K562 (cell line): Measurements from ENCODE around the gene ILKAP. TPM values are rescaled to one million over a fixed set of nuclear protein-coding genes. Genes with fewer than 3 reads are reported as not detected.

Experiments used
- ATAC-seq: fragments of 200-7000 bp; cut with Tn5 transposase; 3 replicates; pipeline ENCODE4 v1.9.1; 2020; ENCODE audit warnings: moderate library complexity
- BruUV-seq: library from RNA; stranded (reverse); fragments of 400-500 nt; replicated peaks from 2 replicates; lab custom pipeline; 2021; lab: Mats Ljungman, UMichigan
- CTCF ChIA-PET: fragments of 300-600 bp; formaldehyde crosslinking; extraction: SDS; loops from one replicate; lab custom pipeline; 2021; ENCODE audit warnings: low intra/inter-chr PET ratio; lab: Yijun Ruan, JAX
- POLR2A ChIA-PET: fragments of 300-600, 350-650 bp; sonication (Branson Sonifier 250); formaldehyde crosslinking; extraction: SDS; loops from one replicate; lab custom pipeline; 2021; ENCODE audit warnings: antibody characterized with exemption, inconsistent platforms; lab: Yijun Ruan, JAX
- DNase-seq, 4 experiments: peaks; one replicate each; pipeline versions ENCODE4 v3.0.0 to v3.0.0-alpha.2; 2011 to 2018; ENCODE audit warnings: low spot score in 3 of 4, mixed read lengths in 3 of 4; ENCODE audit errors: extremely low read depth in 1 of 4
- FAIRE-seq: peaks from 2 replicates; lab custom pipeline; 2011; peaks lifted over from hg19 to GRCh38; lab: Jason Lieb, UNC
- H2AFZ ChIP-seq: 2 replicates; pipeline ENCODE4 v1.6.0; 2011; ENCODE audit warnings: low read depth, low read length, control low read depth, inconsistent platforms
- H3K27ac ChIP-seq: fragments of 200-600 bp; 3 replicates; pipeline ENCODE4 v1.8.0; 2011; ENCODE audit warnings: low read depth, mild to moderate bottlenecking, control low read depth, inconsistent platforms, low read length, moderate library complexity, mixed read lengths; ENCODE audit errors: extremely low read depth
- H3K27me3 ChIP-seq, 2 experiments: fragments of 300-600 bp in 1 of 2; 2 replicates in 1 of 2; 3 replicates in 1 of 2; pipeline versions ENCODE4 v1.6.0 to v1.8.0; 2011; ENCODE audit warnings: inconsistent platforms in 2 of 2, low read length in 2 of 2, mild to moderate bottlenecking in 1 of 2, mixed read lengths in 1 of 2, moderate library complexity in 1 of 2; ENCODE audit not compliant: control insufficient read depth in 2 of 2, insufficient read depth in 2 of 2
- H3K36me3 ChIP-seq: fragments of 300-600 bp; 3 replicates; pipeline ENCODE4 v1.8.0; 2011; ENCODE audit warnings: mild to moderate bottlenecking, low read length, inconsistent platforms; ENCODE audit not compliant: control insufficient read depth, insufficient read depth
- H3K4me1 ChIP-seq, 2 experiments: fragments of 200-600 bp in 1 of 2; replicated peaks in 1 of 2; 2 replicates in 1 of 2; 3 replicates in 1 of 2; pipeline versions ENCODE4 v1.5.1 to v1.8.0; 2011; ENCODE audit warnings: inconsistent platforms in 2 of 2, low read length in 2 of 2, mild to moderate bottlenecking in 1 of 2, mixed read lengths in 1 of 2, moderate library complexity in 1 of 2; ENCODE audit not compliant: control insufficient read depth in 2 of 2, insufficient read depth in 2 of 2
- H3K4me2 ChIP-seq: 2 replicates; pipeline ENCODE4 v1.6.1; 2011; ENCODE audit warnings: low read length, control low read depth, inconsistent platforms, mixed read lengths; ENCODE audit not compliant: insufficient read depth
- H3K4me3 ChIP-seq: fragments of 200-600 bp; sonication (generic), shearing (Covaris generic); 2 replicates; pipeline ENCODE4 v1.5.1; 2016; ENCODE audit warnings: control low read depth, inconsistent platforms
- H3K79me2 ChIP-seq: fragments of 200-600 bp; 3 replicates; pipeline ENCODE4 v1.8.0; 2011; ENCODE audit warnings: low read length, inconsistent platforms; ENCODE audit not compliant: control insufficient read depth, insufficient read depth
- H3K9ac ChIP-seq, 2 experiments: 2 replicates each; pipeline versions ENCODE4 v1.6.0 to v1.6.1; 2011; ENCODE audit warnings: low read depth in 2 of 2, low read length in 2 of 2, control low read depth in 1 of 2, inconsistent platforms in 1 of 2, mild to moderate bottlenecking in 1 of 2, mixed read lengths in 1 of 2; ENCODE audit not compliant: insufficient read depth in 1 of 2
- H3K9me1 ChIP-seq: one replicate; pipeline ENCODE4 v1.6.0; 2011; ENCODE audit warnings: inconsistent platforms, mild to moderate bottlenecking, low read length, moderate library complexity; ENCODE audit not compliant: control insufficient read depth, insufficient read depth
- H3K9me3 ChIP-seq: replicated peaks from 2 replicates; pipeline ENCODE4 v1.5.1; 2011; ENCODE audit warnings: low read depth, low read length, inconsistent platforms; ENCODE audit not compliant: control insufficient read depth, insufficient read depth
- H4K20me1 ChIP-seq: replicated peaks from 2 replicates; pipeline ENCODE4 v1.6.1; 2011; ENCODE audit warnings: low read length, inconsistent platforms, mixed read lengths; ENCODE audit not compliant: control insufficient read depth, insufficient read depth
- CHD1 ChIP-seq: fragments of 200-600 bp; sonication (generic); IDR thresholded peaks from one replicate; pipeline ENCODE4 v1.6.1; 2012; ENCODE audit warnings: mild to moderate bottlenecking, moderate library complexity, low read length, inconsistent platforms
- EHMT2 ChIP-seq: fragments of 450-650 bp; IDR thresholded peaks from 2 replicates; pipeline ENCODE4 v1.6.1; 2018; ENCODE audit warnings: antibody characterized with exemption
- GATA2 ChIP-seq: sonication (generic); formaldehyde crosslinking; IDR thresholded peaks from 2 replicates; pipeline ENCODE4 v1.4.0; 2020; ENCODE audit warnings: mild to moderate bottlenecking, missing genetic modification reagents
- HMG20B ChIP-seq: fragments of 250-450 bp; sonication (Bioruptor Pico); IDR thresholded peaks from 2 replicates; pipeline ENCODE4 v1.5.0; 2021; ENCODE audit warnings: mild to moderate bottlenecking
- OTX1 ChIP-seq: fragments of 450-650 bp; formaldehyde crosslinking; IDR thresholded peaks from 2 replicates; pipeline ENCODE4 v1.4.0; 2022; ENCODE audit warnings: mild to moderate bottlenecking
- RBFOX2 ChIP-seq: fragments of 200-400 bp; formaldehyde crosslinking; IDR thresholded peaks from 2 replicates; pipeline ENCODE4 v1.6.1; 2017; ENCODE audit warnings: low read depth, mild to moderate bottlenecking, low read length, moderate library complexity
- SOX6 ChIP-seq: fragments of 450-650 bp; IDR thresholded peaks from 2 replicates; pipeline ENCODE4 v1.6.1; 2014; ENCODE audit warnings: mild to moderate bottlenecking
- SPI1 ChIP-seq: IDR thresholded peaks from 2 replicates; pipeline ENCODE4 v1.6.1; 2011; ENCODE audit warnings: low read depth, low read length, control low read depth, borderline replicate concordance
- YY1 ChIP-seq, 3 experiments: IDR thresholded peaks; 2 replicates each; pipeline ENCODE4 v1.6.1; 2011; ENCODE audit warnings: low read length in 2 of 3, mild to moderate bottlenecking in 2 of 3, moderate library complexity in 2 of 3, borderline replicate concordance in 1 of 3, control low read depth in 1 of 3, low read depth in 1 of 3; ENCODE audit not compliant: insufficient read depth in 3 of 3, insufficient replicate concordance in 2 of 3, control insufficient read depth in 1 of 3, insufficient read length in 1 of 3; ENCODE audit errors: extremely low read depth in 1 of 3
- WGBS: fragments of 100-300 bp; shearing (Covaris generic); methylation state at CpG from one replicate; pipeline ENCODE4 v1.1.6; 2016; ENCODE audit warnings: low coverage, mixed read lengths; ENCODE audit not compliant: insufficient coverage; ENCODE audit errors: missing lambda C conversion rate; 5-methylcytosine and 5-hydroxymethylcytosine counted together
- in situ Hi-C: fragments of 300-500 bp; cut with MboI; formaldehyde crosslinking; loops from 4 replicates; pipeline ENCODE4 v1.15.0; 2018; ENCODE audit warnings: inconsistent platforms, mixed read lengths
- intact Hi-C: fragments of 100-400 bp; cut with micrococcal nuclease; formaldehyde crosslinking; loops from 2 replicates; pipeline ENCODE4 v1.14.2; 2022
- polyA plus RNA-seq, 8 experiments: library from polyadenylated mRNA; depleted of rRNA in 4 of 8; stranded (reverse) in 5 of 8; unstranded in 3 of 8; fragments of >200 nt; fragmentation: Nextera tagmentation in 2 of 8; fragmentation: Illumina TruSeq in 1 of 8; extraction: Ambion mirVana in 2 of 8; extraction: Trizol in 1 of 8; gene quantifications; 2 replicates each; pipeline versions ENCODE4 v1.2.1 to v1.2.3, GENCODE V29; 2011 to 2014; ENCODE audit warnings: inconsistent platforms in 1 of 8, missing spikeins in 1 of 8
- total RNA-seq, 7 experiments: library from RNA; depleted of rRNA in 6 of 7; stranded (reverse); fragments of >200 nt in 6 of 7; fragmentation: Illumina TruSeq in 2 of 7; extraction: Trizol in 2 of 7; gene quantifications; 2 replicates each; pipeline versions ENCODE4 v1.2.1 to v1.2.3, GENCODE V29; 2011 to 2021; ENCODE audit warnings: low replicate concordance in 1 of 7
- TF ChIP-seq, protein P1 (sequence below): conservative IDR thresholded peaks from 2 replicates; pipeline ENCODE4 v1.6.1; 2011; ENCODE audit warnings: low read depth, mild to moderate bottlenecking, low read length; ENCODE audit not compliant: control insufficient read depth
- TF ChIP-seq, protein P2 (sequence below), 2 experiments: fragments of 250-450 bp in 1 of 2; fragments of 450-650 bp in 1 of 2; sonication (Bioruptor Pico) in 1 of 2; IDR thresholded peaks; 2 replicates each; pipeline versions ENCODE4 v1.6.1 to v1.8.0; 2016 to 2021; ENCODE audit warnings: mild to moderate bottlenecking in 2 of 2, moderate library complexity in 2 of 2, missing compliant biosample characterization in 1 of 2, missing genetic modification characterization in 1 of 2

The ILKAP gene
- total and polyA plus RNA-seq, 9 of the 15 experiments (the other 6 are each of a cell fraction or from before 2014, with no cell fraction given) = 3.1 to 43.9 (median 20.7) TPM

DNA sequence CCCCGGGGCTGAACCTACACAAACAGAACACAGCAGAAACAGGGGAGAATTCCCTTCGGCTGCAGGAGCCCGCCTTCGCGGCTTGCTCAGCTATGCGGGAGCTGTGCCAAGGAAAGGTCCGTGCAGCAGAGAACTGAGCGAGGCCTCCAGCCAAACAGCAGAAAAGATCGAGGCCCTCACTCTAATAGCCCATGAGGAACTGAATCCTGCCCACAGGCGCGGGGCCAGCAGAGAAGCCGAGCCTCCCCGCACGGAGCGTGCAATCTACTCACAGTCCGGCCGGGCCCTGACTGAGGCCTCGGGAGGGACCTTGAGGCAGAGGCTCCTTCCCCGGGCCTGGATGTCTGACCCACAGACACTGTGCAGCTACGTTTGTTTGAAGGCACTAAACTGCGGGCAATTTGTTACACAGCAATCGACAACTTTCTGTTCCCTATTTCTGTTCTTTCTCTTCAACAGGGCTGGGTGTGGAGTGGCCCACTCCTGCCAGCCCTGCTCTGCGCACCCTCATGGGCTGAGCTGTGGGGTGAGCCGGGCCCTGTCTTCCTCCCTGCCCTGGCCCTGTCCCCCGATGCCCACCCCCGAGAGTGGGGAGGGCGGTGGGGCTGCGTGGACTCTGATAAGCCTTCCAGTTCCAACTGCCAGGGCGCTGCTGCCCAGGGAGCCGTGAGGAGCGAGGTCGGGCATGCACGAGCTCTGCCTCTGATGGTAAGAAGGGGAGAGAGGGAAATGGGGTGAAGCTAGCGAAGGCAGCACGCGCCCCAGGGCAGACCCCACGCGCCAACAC lies 22.6 kb upstream of the ILKAP start:
- DNase-seq = no peak
- ChIA-PET POLR2A (no interaction called here), CTCF (no interaction called here)
- peaks cover 34% of the 10 kb centered on the region; the same call in 2 of the 3 replicates for H3K36me3 ChIP-seq
- H3K4me2 ChIP-seq = no peak overlapping the region
- H3K4me3 ChIP-seq = no peak overlapping the region
- no peak for FAIRE-seq
- ATAC-seq = no peak
- no peaks in the 10 kb centered on the region for H3K27me3 ChIP-seq
- 93% methylated on average over 21 of the region's 38 CpGs for WGBS
- H3K9me3 ChIP-seq = no peaks in the 10 kb centered on the region
- BruUV-seq = no TSS peak
- intact Hi-C loops = no loop called here
- H4K20me1 ChIP-seq = no peaks in the 10 kb centered on the region
- TF ChIP-seq OTX1 (CRISPR knock-in tag) (no peak), SOX6 (no peak), SPI1 (no peak), RBFOX2 (0 out of 2 replicates have a peak, but pooled peaks have one; percentile 17)
- H3K4me1 ChIP-seq = peaks cover 6% of the 10 kb centered on the region in 2 experiments; a peak in 4 of 5 replicates
- in situ Hi-C loops = no loop called here
- H3K9ac ChIP-seq = no peak overlapping the region
- H2AFZ ChIP-seq = no peak overlapping the region
- H3K79me2 ChIP-seq = peaks cover 19% of the 10 kb centered on the region
- no peak overlapping the region for H3K27ac ChIP-seq
- no peaks in the 10 kb centered on the region for H3K9me1 ChIP-seq

DNA sequence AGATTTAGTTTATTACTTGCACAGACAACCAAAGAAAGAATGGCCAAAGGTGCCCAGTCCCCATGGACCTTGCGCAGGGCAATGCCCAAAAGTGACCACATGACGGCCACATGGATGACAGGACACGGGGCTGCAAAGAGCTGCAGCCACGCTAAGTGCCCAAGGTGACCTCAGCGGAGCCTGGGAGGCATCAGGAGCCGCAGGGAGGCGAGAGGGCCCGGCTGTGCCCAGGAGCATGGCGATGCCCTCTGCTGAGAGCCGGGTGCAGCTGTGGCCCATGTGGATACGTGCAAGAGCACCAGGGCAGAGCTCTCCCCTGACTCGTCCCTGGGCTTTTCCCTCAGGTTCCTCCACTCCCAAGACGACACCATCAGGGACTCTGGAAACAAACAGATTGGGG lies 21.6 kb upstream of the ILKAP start:
- Histone ChIP-seq H3K4me2 (no peak overlapping the region), H3K9me3 (no peaks in the 10 kb centered on the region), H3K4me3 (no peak overlapping the region), H3K9me1 (no peaks in the 10 kb centered on the region), H3K27ac (no peak overlapping the region), H3K27me3 (no peaks in the 10 kb centered on the region), H4K20me1 (no peaks in the 10 kb centered on the region), H3K4me1 (peaks cover 0 to 6% of the 10 kb centered on the region in 2 experiments; a peak in 2 of 5 replicates), H2AFZ (no peak overlapping the region), H3K9ac (no peak overlapping the region), H3K36me3 (peaks cover 34% of the 10 kb centered on the region; the same call in 2 of the 3 replicates), H3K79me2 (peaks cover 9% of the 10 kb centered on the region; the same call in 1 of the 3 replicates)
- in situ Hi-C loops (no loop called here), intact Hi-C loops (no loop called here)
- 95% methylated on average over 11 of the region's 13 CpGs for WGBS
- BruUV-seq = no TSS peak
- CTCF ChIA-PET = no interaction called here
- POLR2A ChIA-PET = no interaction called here
- DNase-seq (no peak), ATAC-seq (no peak), FAIRE-seq (no peak)
- TF ChIP-seq CHD1 = no peak
- TF ChIP-seq, protein P1, sequence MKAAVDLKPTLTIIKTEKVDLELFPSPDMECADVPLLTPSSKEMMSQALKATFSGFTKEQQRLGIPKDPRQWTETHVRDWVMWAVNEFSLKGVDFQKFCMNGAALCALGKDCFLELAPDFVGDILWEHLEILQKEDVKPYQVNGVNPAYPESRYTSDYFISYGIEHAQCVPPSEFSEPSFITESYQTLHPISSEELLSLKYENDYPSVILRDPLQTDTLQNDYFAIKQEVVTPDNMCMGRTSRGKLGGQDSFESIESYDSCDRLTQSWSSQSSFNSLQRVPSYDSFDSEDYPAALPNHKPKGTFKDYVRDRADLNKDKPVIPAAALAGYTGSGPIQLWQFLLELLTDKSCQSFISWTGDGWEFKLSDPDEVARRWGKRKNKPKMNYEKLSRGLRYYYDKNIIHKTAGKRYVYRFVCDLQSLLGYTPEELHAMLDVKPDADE = no peak
- no peak for TF ChIP-seq GATA2 (CRISPR knock-in tag)
- TF ChIP-seq HMG20B (CRISPR knock-in tag) = no peak
- no peak for TF ChIP-seq EHMT2
- no peak for TF ChIP-seq YY1 (IDR thresholded peaks at IDR 0.05; ENCODE audit: borderline replicate concordance in 1 of 3, control insufficient read depth in 1 of 3, extremely low read depth in 1 of 3, insufficient read depth in 3 of 3, insufficient read length in 1 of 3, insufficient replicate concordance in 2 of 3, low read depth in 1 of 3, low read length in 2 of 3)
- TF ChIP-seq, protein P2, sequence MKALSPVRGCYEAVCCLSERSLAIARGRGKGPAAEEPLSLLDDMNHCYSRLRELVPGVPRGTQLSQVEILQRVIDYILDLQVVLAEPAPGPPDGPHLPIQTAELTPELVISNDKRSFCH (CRISPR knock-in tag; IDR thresholded peaks at IDR 0.05) = no peak
- TF ChIP-seq, protein P2 (tag; IDR thresholded peaks at IDR 0.05) = no peak
